ENCODE results near the gene MAP1LC3B.

GRCh38 chr16:87421003-87421912 is 29.1 kb downstream of the MAP1LC3B start:
- TF ChIP-seq, protein P1, sequence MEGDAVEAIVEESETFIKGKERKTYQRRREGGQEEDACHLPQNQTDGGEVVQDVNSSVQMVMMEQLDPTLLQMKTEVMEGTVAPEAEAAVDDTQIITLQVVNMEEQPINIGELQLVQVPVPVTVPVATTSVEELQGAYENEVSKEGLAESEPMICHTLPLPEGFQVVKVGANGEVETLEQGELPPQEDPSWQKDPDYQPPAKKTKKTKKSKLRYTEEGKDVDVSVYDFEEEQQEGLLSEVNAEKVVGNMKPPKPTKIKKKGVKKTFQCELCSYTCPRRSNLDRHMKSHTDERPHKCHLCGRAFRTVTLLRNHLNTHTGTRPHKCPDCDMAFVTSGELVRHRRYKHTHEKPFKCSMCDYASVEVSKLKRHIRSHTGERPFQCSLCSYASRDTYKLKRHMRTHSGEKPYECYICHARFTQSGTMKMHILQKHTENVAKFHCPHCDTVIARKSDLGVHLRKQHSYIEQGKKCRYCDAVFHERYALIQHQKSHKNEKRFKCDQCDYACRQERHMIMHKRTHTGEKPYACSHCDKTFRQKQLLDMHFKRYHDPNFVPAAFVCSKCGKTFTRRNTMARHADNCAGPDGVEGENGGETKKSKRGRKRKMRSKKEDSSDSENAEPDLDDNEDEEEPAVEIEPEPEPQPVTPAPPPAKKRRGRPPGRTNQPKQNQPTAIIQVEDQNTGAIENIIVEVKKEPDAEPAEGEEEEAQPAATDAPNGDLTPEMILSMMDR (IDR thresholded peaks at IDR 0.05) = no peak
- TF ChIP-seq POLR2A (IDR thresholded peaks at IDR 0.05) = no peak

All from uterus (tissue), 2 donors.